ENCODE data around the gene CALN1.
"Not testable (repeated sequence)": the region's sequence is repeated elsewhere in the genome, so short reads cannot be mapped to it uniquely, and the experiment has no call there.

CALN1 gene

GRCh38 chr7:72412121-72412618 is at the start of gene CALN1:
Gene CALN1 (minus strand): TSS chr7:72412338.
- not testable (repeated sequence) for DNase-seq (ENCODE audit: low spot score)

- DNase-seq (ENCODE audit: low spot score) = no peak
Observed at GRCh38 chr7:72453471-72453870, 41.3 kb upstream of the CALN1 start.

- DNase-seq (ENCODE audit: low spot score) = no peak
Observed at GRCh38 chr7:72447465-72448204, 35.5 kb upstream of the CALN1 start.

- DNase-seq (ENCODE audit: low spot score) = no peak
Observed at GRCh38 chr7:72446591-72447462, 34.7 kb upstream of the CALN1 start.

GRCh38 chr7:72446131-72446530 is 34.0 kb upstream of the CALN1 start:
- no peak for DNase-seq (ENCODE audit: low spot score)

- DNase-seq (ENCODE audit: low spot score) = no peak
Observed at GRCh38 chr7:72445580-72445979, 33.4 kb upstream of the CALN1 start.

GRCh38 chr7:72445075-72445474 is 32.9 kb upstream of the CALN1 start:
- no peak for DNase-seq (ENCODE audit: low spot score)

GRCh38 chr7:72444026-72444776 is 32.1 kb upstream of the CALN1 start:
- DNase-seq (ENCODE audit: low spot score) = no peak

GRCh38 chr7:72441791-72442190 is 29.7 kb upstream of the CALN1 start:
- DNase-seq (ENCODE audit: low spot score) = no peak

GRCh38 chr7:72438491-72438890 is 26.4 kb upstream of the CALN1 start:
- DNase-seq (ENCODE audit: low spot score) = no peak

GRCh38 chr7:72437610-72438009 is 25.5 kb upstream of the CALN1 start:
- no peak for DNase-seq (ENCODE audit: low spot score)

GRCh38 chr7:72437061-72437585 is 25.0 kb upstream of the CALN1 start:
- no peak for DNase-seq (ENCODE audit: low spot score)

- DNase-seq (ENCODE audit: low spot score) = no peak
Observed at GRCh38 chr7:72435925-72436480, 23.9 kb upstream of the CALN1 start.

GRCh38 chr7:72435366-72435765 is 23.2 kb upstream of the CALN1 start:
- DNase-seq (ENCODE audit: low spot score) = no peak

GRCh38 chr7:72430531-72430930 is 18.4 kb upstream of the CALN1 start:
- DNase-seq (ENCODE audit: low spot score) = no peak

GRCh38 chr7:72429316-72429715 is 17.2 kb upstream of the CALN1 start:
- no peak for DNase-seq (ENCODE audit: low spot score)

- no peak for DNase-seq (ENCODE audit: low spot score)
Observed at GRCh38 chr7:72416846-72417245, 4.7 kb upstream of the CALN1 start.

GRCh38 chr7:72415586-72415985 is 3.4 kb upstream of the CALN1 start:
- no peak for DNase-seq (ENCODE audit: low spot score)

- DNase-seq (ENCODE audit: low spot score) = no peak
Observed at GRCh38 chr7:72413886-72414285, 1.7 kb upstream of the CALN1 start.

GRCh38 chr7:72413290-72413689 is 1.2 kb upstream of the CALN1 start:
- DNase-seq (ENCODE audit: low spot score) = no peak

GRCh38 chr7:72411419-72411818 is 719 bp downstream of the CALN1 start:
- DNase-seq (ENCODE audit: low spot score) = no peak

- DNase-seq (ENCODE audit: low spot score) = no peak
Observed at GRCh38 chr7:72409638-72410015, 2.5 kb downstream of the CALN1 start.

Data from GM03348 (cell line).